Measurements from ENCODE around the gene ARHGAP44.

GRCh38 chr17:13003927-13004326, 214.6 kb downstream of the ARHGAP44 start:
- no peak for TF ChIP-seq GATA3 (IDR thresholded peaks at IDR 0.05; ENCODE audit: low read depth, low read length)
- TF ChIP-seq GATA2 (IDR thresholded peaks at IDR 0.05; ENCODE audit: low read depth, low read length), result no peak
